ENCODE results near the gene PLSCR4.

DNA sequence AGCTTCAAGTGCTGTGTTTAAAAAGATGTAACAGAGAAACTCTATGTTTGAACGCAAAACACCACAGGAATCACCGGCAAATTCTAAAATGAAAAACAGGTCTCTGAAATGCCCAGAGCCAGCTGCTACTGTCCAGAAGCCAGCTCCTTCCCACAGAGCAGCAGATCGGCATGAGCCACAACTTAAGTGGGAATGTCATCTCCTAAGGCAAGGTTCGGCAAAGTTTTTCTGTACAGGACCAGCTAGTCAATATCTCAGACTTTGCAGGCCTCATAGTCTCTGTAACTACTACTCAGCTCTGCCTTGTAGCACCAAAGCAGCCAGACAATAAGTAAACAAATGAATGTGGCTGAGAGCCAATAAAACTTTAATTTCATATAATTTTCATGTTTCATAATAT lies 94.8 kb downstream of the PLSCR4 start:
- TF ChIP-seq, protein P1, sequence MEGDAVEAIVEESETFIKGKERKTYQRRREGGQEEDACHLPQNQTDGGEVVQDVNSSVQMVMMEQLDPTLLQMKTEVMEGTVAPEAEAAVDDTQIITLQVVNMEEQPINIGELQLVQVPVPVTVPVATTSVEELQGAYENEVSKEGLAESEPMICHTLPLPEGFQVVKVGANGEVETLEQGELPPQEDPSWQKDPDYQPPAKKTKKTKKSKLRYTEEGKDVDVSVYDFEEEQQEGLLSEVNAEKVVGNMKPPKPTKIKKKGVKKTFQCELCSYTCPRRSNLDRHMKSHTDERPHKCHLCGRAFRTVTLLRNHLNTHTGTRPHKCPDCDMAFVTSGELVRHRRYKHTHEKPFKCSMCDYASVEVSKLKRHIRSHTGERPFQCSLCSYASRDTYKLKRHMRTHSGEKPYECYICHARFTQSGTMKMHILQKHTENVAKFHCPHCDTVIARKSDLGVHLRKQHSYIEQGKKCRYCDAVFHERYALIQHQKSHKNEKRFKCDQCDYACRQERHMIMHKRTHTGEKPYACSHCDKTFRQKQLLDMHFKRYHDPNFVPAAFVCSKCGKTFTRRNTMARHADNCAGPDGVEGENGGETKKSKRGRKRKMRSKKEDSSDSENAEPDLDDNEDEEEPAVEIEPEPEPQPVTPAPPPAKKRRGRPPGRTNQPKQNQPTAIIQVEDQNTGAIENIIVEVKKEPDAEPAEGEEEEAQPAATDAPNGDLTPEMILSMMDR (IDR thresholded peaks at IDR 0.05), result no peak
- TF ChIP-seq POLR2AphosphoS5 (IDR thresholded peaks at IDR 0.05) (no peak), POLR2A (IDR thresholded peaks at IDR 0.05) (no peak)

All from gastroesophageal sphincter (tissue), 3 donors.